Neural cell (in vitro differentiated cells): ENCODE data around the gene PTK6. TPM values are rescaled to one million over a fixed set of nuclear protein-coding genes. Genes with fewer than 3 reads are reported as not detected.

Experiments
- H2AFZ ChIP-seq: fragments of 200-600, 300-800 bp; sonication (generic), shearing (Covaris generic); 2 replicates; pipeline ENCODE4 v1.6.0; 2014; ENCODE audit warnings: low read depth, mild to moderate bottlenecking, antibody characterized with exemption, low read length, moderate library complexity
- H3F3A ChIP-seq: fragments of 200-600 bp; shearing (Covaris generic); 2 replicates; pipeline ENCODE4 v1.6.1; 2016; ENCODE audit warnings: mild to moderate bottlenecking, moderate library complexity, mixed read lengths, antibody characterized with exemption, low read length; ENCODE audit not compliant: insufficient read depth, poor library complexity, severe bottlenecking
- H3K27ac ChIP-seq: fragments of 200-600, 300-800 bp; sonication (generic), shearing (Covaris generic); 2 replicates; pipeline ENCODE4 v1.5.1; 2014; ENCODE audit warnings: mild to moderate bottlenecking, low read length, moderate library complexity
- H3K27me3 ChIP-seq: fragments of 300-800, 200-600 bp; sonication (generic), shearing (Covaris generic); 2 replicates; pipeline ENCODE4 v1.6.0; 2014; ENCODE audit warnings: mild to moderate bottlenecking, low read depth, low read length, moderate library complexity; ENCODE audit not compliant: insufficient read depth
- H3K36me3 ChIP-seq: fragments of 300-800, 200-600 bp; sonication (generic), shearing (Covaris generic); 2 replicates; pipeline ENCODE4 v1.5.1; 2014; ENCODE audit warnings: mild to moderate bottlenecking, antibody characterized with exemption, low read length, moderate library complexity; ENCODE audit not compliant: insufficient read depth
- H3K4me2 ChIP-seq: fragments of 300-800, 200-600 bp; sonication (generic), shearing (Covaris generic); 2 replicates; pipeline ENCODE4 v1.6.0; 2014; ENCODE audit warnings: mild to moderate bottlenecking, low read length
- H3K4me3 ChIP-seq: fragments of 300-800, 200-600 bp; sonication (generic), shearing (Covaris generic); 2 replicates; pipeline ENCODE4 v1.5.1; 2014; ENCODE audit warnings: mild to moderate bottlenecking, low read length, moderate library complexity
- H3K79me2 ChIP-seq: fragments of 200-600 bp; shearing (Covaris generic); replicated peaks from 2 replicates; pipeline ENCODE4 v1.6.0; 2014; ENCODE audit warnings: mild to moderate bottlenecking, low read length, moderate library complexity; ENCODE audit not compliant: insufficient read depth
- H3K9ac ChIP-seq: fragments of 300-800, 200-600 bp; sonication (generic), shearing (Covaris generic); 2 replicates; pipeline ENCODE4 v1.6.1; 2016; ENCODE audit warnings: mild to moderate bottlenecking, low read length, mixed read lengths
- H3K9me2 ChIP-seq: fragments of 200-600 bp; shearing (Covaris generic); 2 replicates; pipeline ENCODE4 v1.6.1; 2016; ENCODE audit warnings: mild to moderate bottlenecking, low read length, mixed read lengths; ENCODE audit not compliant: insufficient read depth
- H3K9me3 ChIP-seq: fragments of 200-600, 300-800 bp; sonication (generic), shearing (Covaris generic); 2 replicates; pipeline ENCODE4 v1.6.1; 2016; ENCODE audit warnings: mild to moderate bottlenecking, mixed run types, low read length, moderate library complexity, mixed read lengths
- H4K20me1 ChIP-seq: fragments of 200-600 bp; shearing (Covaris generic); 2 replicates; pipeline ENCODE4 v1.6.1; 2016; ENCODE audit warnings: mild to moderate bottlenecking, mixed run types; ENCODE audit not compliant: insufficient read depth
- EP300 ChIP-seq: fragments of 450-650 bp; conservative IDR thresholded peaks from 2 replicates; pipeline ENCODE4 v1.6.1; 2014; ENCODE audit warnings: antibody characterized with exemption, mild to moderate bottlenecking, moderate library complexity; ENCODE audit not compliant: poor library complexity, severe bottlenecking
- EZH2 ChIP-seq: fragments of 200-600, 300-800 bp; shearing (Covaris generic), sonication (generic); IDR thresholded peaks from 2 replicates; pipeline ENCODE4 v1.6.1; 2014; ENCODE audit warnings: antibody characterized with exemption, low read length, borderline replicate concordance, mild to moderate bottlenecking; ENCODE audit not compliant: insufficient read depth, poor library complexity, severe bottlenecking
- MXI1 ChIP-seq: fragments of 450-650 bp; conservative IDR thresholded peaks from 2 replicates; pipeline ENCODE4 v1.6.1; 2014; ENCODE audit warnings: antibody characterized with exemption, mild to moderate bottlenecking; ENCODE audit not compliant: poor library complexity, severe bottlenecking
- POLR2AphosphoS5 ChIP-seq: IDR thresholded peaks from 2 replicates; pipeline ENCODE4 v1.6.1; 2012
- RAD21 ChIP-seq: fragments of 450-650 bp; conservative IDR thresholded peaks from 2 replicates; pipeline ENCODE4 v1.6.1; 2014; ENCODE audit warnings: antibody characterized with exemption, mild to moderate bottlenecking, moderate library complexity
- SMC3 ChIP-seq: fragments of 450-650 bp; conservative IDR thresholded peaks from 2 replicates; pipeline ENCODE4 v1.6.1; 2014; ENCODE audit warnings: antibody characterized with exemption, mild to moderate bottlenecking, moderate library complexity; ENCODE audit not compliant: poor library complexity
- TAF1 ChIP-seq: IDR thresholded peaks from 2 replicates; pipeline ENCODE4 v1.6.1; 2012; ENCODE audit warnings: low read depth
- polyA plus RNA-seq: library from polyadenylated mRNA; depleted of rRNA; stranded (reverse); fragments of >200 nt; gene quantifications from 2 replicates; pipeline ENCODE4 v1.2.3, GENCODE V29; 2014
- TF ChIP-seq, protein P1 (sequence below): fragments of 450-650 bp; IDR thresholded peaks from 2 replicates; pipeline ENCODE4 v1.5.1; 2014; ENCODE audit warnings: antibody characterized with exemption, mild to moderate bottlenecking, moderate library complexity; ENCODE audit not compliant: poor library complexity, severe bottlenecking
- TF ChIP-seq, protein P2 (sequence below): IDR thresholded peaks from 2 replicates; pipeline ENCODE4 v1.6.1; 2012; ENCODE audit warnings: borderline replicate concordance

PTK6 gene
- polyA plus RNA-seq, 1 donor from 2014 or later: not detected

DNA sequence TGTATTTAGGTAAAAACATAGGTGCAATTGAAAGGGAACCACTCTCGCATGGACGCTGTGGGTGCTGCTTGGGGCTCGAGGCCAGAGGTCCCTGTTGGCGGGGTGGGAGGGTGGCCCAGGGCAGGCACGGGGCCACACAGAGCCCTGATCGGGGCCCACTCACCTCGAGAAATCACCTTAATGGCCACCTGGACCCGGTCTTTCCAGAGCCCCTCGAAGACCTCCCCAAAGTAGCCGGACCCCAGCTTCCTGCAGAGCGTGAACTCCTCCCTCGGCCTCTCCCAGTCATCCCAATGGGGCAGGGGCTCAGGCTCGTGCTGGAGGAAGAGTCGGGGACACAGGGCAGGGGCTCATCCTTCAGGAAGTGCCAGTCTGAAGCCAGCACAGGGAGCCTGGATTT is 3.8 kb downstream of the PTK6 start:
- Histone ChIP-seq H3K27ac (no peak overlapping the region), H3F3A (no peaks in the 10 kb centered on the region), H2AFZ (no peak overlapping the region), H3K9me3 (no peaks in the 10 kb centered on the region), H3K4me3 (no peak overlapping the region), H4K20me1 (no peaks in the 10 kb centered on the region), H3K9me2 (no peaks in the 10 kb centered on the region), H3K27me3 (no peaks in the 10 kb centered on the region), H3K36me3 (no peaks in the 10 kb centered on the region), H3K79me2 (no peaks in the 10 kb centered on the region), H3K4me2 (no peak overlapping the region), H3K9ac (no peak overlapping the region)
- TF ChIP-seq SMC3: no peak
- TF ChIP-seq TAF1: no peak
- no peak for TF ChIP-seq POLR2AphosphoS5
- no peak for TF ChIP-seq EP300
- TF ChIP-seq MXI1: no peak
- TF ChIP-seq EZH2: no peak
- TF ChIP-seq, protein P1, sequence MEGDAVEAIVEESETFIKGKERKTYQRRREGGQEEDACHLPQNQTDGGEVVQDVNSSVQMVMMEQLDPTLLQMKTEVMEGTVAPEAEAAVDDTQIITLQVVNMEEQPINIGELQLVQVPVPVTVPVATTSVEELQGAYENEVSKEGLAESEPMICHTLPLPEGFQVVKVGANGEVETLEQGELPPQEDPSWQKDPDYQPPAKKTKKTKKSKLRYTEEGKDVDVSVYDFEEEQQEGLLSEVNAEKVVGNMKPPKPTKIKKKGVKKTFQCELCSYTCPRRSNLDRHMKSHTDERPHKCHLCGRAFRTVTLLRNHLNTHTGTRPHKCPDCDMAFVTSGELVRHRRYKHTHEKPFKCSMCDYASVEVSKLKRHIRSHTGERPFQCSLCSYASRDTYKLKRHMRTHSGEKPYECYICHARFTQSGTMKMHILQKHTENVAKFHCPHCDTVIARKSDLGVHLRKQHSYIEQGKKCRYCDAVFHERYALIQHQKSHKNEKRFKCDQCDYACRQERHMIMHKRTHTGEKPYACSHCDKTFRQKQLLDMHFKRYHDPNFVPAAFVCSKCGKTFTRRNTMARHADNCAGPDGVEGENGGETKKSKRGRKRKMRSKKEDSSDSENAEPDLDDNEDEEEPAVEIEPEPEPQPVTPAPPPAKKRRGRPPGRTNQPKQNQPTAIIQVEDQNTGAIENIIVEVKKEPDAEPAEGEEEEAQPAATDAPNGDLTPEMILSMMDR: no peak
- TF ChIP-seq RAD21: no peak
- TF ChIP-seq, protein P2, sequence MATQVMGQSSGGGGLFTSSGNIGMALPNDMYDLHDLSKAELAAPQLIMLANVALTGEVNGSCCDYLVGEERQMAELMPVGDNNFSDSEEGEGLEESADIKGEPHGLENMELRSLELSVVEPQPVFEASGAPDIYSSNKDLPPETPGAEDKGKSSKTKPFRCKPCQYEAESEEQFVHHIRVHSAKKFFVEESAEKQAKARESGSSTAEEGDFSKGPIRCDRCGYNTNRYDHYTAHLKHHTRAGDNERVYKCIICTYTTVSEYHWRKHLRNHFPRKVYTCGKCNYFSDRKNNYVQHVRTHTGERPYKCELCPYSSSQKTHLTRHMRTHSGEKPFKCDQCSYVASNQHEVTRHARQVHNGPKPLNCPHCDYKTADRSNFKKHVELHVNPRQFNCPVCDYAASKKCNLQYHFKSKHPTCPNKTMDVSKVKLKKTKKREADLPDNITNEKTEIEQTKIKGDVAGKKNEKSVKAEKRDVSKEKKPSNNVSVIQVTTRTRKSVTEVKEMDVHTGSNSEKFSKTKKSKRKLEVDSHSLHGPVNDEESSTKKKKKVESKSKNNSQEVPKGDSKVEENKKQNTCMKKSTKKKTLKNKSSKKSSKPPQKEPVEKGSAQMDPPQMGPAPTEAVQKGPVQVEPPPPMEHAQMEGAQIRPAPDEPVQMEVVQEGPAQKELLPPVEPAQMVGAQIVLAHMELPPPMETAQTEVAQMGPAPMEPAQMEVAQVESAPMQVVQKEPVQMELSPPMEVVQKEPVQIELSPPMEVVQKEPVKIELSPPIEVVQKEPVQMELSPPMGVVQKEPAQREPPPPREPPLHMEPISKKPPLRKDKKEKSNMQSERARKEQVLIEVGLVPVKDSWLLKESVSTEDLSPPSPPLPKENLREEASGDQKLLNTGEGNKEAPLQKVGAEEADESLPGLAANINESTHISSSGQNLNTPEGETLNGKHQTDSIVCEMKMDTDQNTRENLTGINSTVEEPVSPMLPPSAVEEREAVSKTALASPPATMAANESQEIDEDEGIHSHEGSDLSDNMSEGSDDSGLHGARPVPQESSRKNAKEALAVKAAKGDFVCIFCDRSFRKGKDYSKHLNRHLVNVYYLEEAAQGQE: no peak

DNA sequence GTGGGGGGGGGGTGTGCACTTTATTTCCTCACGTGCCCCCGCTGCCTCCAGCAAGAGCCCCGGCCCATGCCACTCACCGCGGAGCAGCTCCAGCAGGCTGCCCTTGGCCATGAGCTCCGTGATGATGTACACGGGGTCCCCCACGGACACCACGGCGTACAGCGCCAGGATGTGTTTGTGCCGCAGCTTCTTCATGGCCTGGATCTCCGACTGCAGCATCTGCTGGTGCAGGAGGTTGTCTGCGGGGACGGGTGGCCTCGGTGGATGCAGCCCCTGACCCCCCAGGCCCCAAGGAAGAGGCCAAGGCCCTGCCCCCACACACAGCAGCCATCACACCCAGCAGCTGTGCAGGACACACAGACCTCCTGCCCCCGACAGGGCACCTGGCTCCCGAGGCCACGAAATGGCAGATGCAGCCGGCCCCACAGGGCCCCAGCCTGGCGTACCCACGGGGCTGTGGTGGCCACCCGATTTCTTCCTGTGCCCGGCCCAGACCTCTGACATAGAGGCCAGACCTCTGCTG is 4.7 kb downstream of the PTK6 start:
- H2AFZ ChIP-seq: no peak overlapping the region
- H3K9me2 ChIP-seq: no peaks in the 10 kb centered on the region
- no peaks in the 10 kb centered on the region for H3K9me3 ChIP-seq
- TF ChIP-seq, protein P2: no peak
- TF ChIP-seq EP300 (no peak), SMC3 (no peak), EZH2 (no peak), POLR2AphosphoS5 (no peak), RAD21 (no peak), TAF1 (no peak), MXI1 (no peak)
- TF ChIP-seq, protein P1: no peak
- no peaks in the 10 kb centered on the region for H3K36me3 ChIP-seq
- H3K27me3 ChIP-seq: no peaks in the 10 kb centered on the region
- no peaks in the 10 kb centered on the region for H3F3A ChIP-seq
- no peak overlapping the region for H3K27ac ChIP-seq
- H4K20me1 ChIP-seq: no peaks in the 10 kb centered on the region
- no peak overlapping the region for H3K4me3 ChIP-seq
- no peak overlapping the region for H3K9ac ChIP-seq
- no peak overlapping the region for H3K4me2 ChIP-seq
- no peaks in the 10 kb centered on the region for H3K79me2 ChIP-seq
